Measurements from ENCODE around the gene LNP1.

Gene LNP1

DNA sequence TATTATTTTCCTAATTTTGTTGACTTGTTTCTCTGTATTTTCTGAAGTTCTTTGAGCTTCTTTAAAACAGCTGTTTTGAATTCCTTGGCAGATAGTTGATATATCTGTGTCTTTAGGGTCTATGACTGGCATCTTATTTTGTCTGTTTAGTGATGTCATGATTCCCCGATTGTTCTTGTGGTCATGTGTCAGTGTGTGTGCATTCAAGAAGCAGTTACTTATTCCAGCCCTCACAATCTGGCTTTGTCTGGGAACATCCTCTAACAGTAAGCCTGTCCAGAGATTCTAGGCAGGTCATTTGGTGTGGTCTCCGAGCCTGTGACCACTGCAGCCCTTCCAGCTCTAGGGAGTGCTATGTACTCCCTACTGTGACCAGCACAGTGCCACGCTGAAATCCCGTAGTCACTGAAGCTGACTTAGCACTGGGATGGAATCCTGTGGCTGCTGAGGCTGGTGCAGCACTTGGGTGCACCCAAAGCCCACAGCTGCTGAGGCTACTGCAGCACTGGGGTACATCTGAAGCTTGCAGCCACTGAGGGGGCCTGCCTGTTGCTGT is 6.7 kb downstream of the LNP1 start:
- Histone ChIP-seq H3K27me3 (ENCODE audit: control insufficient read depth in 5 of 5, insufficient read depth in 4 of 5, low read length in 5 of 5) (no peaks in the 10 kb centered on the region), H3K9ac (ENCODE audit: low read length in 5 of 5) (no peak overlapping the region), H3K27ac (ENCODE audit: low read depth, low read length) (no peak overlapping the region), H3K4me3 (ENCODE audit: low read depth in 1 of 5, low read length in 5 of 5) (no peak overlapping the region), H3K9me3 (ENCODE audit: control insufficient read depth in 5 of 5, low read length in 5 of 5) (peaks cover 0 to 12% (median 3%) of the 10 kb centered on the region in 5 donors), H3K36me3 (ENCODE audit: control insufficient read depth in 5 of 5, insufficient read depth in 5 of 5, low read length in 5 of 5) (peaks cover 0 to 4% (median 0%) of the 10 kb centered on the region in 5 donors), H3K4me1 (ENCODE audit: control insufficient read depth in 5 of 5, insufficient read depth in 5 of 5, low read length in 5 of 5) (peaks cover 0 to 11% (median 3%) of the 10 kb centered on the region in 5 donors)

DNA sequence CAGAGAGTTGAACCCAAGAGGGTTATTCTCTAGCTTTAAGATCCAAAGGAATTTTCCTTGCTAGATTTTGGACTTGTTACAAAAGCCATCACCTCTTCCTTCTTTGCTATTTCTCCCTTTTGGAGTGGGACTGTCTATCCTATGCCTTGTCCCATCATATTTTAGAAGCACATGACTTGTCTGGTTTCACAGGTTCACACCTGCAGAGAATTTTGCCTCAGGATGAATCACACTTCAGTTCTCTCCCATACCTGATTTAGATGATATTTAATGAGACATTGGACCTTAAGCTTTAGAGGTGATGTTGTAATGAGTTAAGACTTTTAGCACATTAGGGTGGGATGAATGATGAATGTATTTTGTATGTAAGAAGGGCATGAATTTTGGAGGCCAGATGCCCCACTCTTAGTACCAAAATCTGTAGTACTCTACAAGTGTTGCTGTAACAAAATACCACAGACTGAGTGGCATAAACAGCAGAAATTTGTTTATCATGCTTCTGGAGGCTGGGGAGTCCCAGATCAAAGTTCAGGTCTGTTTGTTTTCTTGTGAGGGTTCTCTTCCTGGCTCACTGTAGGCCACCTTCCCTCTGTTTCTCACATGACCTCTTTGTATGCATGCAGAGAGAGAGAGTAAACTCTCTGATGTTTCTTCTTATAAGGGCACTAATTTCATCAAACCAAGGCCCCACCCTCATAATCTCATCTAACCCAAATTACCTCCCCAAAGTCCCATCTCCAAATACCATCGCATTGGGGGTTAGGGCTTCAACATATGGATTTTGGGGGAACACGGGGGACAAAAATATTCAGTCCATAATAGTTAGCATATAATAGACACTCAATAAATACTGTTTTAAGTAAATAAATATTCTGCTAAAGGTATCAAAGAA is 10.0 kb downstream of the LNP1 start:
- Histone ChIP-seq H3K9ac (ENCODE audit: low read length in 5 of 5) (no peak overlapping the region), H3K36me3 (ENCODE audit: control insufficient read depth in 5 of 5, insufficient read depth in 5 of 5, low read length in 5 of 5) (peaks cover 0 to 4% (median 0%) of the 10 kb centered on the region in 5 donors), H3K27me3 (ENCODE audit: control insufficient read depth in 5 of 5, insufficient read depth in 4 of 5, low read length in 5 of 5) (no peaks in the 10 kb centered on the region), H3K9me3 (ENCODE audit: control insufficient read depth in 5 of 5, low read length in 5 of 5) (peaks cover 0 to 12% (median 3%) of the 10 kb centered on the region in 5 donors), H3K4me3 (ENCODE audit: low read depth in 1 of 5, low read length in 5 of 5) (no peak overlapping the region), H3K27ac (ENCODE audit: low read depth, low read length) (no peak overlapping the region), H3K4me1 (ENCODE audit: control insufficient read depth in 5 of 5, insufficient read depth in 5 of 5, low read length in 5 of 5) (no peaks in the 10 kb centered on the region)

DNA sequence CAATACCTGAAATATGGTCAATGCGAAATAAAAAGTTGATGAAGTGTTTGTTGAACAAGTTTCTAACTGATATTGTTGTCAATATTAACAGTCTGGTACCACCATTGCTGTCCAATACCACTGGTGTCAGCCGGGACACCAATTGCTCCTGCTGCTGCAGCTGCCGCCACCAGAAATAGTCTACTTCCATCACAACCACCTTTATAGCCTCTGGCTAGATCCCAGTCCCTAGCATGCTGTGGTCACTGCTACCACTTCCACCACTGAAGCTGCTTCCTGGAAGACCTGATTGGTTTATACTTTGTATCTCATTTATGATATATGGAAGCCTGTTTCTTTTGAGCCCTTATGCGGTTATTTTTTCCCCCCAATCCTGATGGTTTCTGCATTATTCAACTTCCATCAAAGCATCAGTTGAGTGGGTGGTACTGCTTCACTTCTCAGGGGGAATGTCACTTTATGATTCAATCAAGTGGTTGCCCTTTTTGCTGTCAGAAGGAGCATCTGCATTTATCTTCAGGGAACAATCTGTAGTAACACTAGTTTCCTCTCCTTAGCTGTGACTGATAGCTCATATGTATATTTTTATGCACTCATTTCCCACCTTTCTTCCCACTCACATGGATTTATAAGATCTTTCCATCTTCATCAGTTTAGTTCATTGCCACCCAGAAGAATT is 11.7 kb downstream of the LNP1 start:
- H3K4me3 ChIP-seq (ENCODE audit: low read depth in 1 of 5, low read length in 5 of 5): no peak overlapping the region
- no peaks in the 10 kb centered on the region for H3K27me3 ChIP-seq (ENCODE audit: control insufficient read depth in 5 of 5, insufficient read depth in 4 of 5, low read length in 5 of 5)
- no peak overlapping the region for H3K9ac ChIP-seq (ENCODE audit: low read length in 5 of 5)
- peaks cover 0 to 4% (median 0%) of the 10 kb centered on the region in 5 donors for H3K36me3 ChIP-seq (ENCODE audit: control insufficient read depth in 5 of 5, insufficient read depth in 5 of 5, low read length in 5 of 5)
- peaks cover 0 to 9% (median 2%) of the 10 kb centered on the region in 5 donors for H3K9me3 ChIP-seq (ENCODE audit: control insufficient read depth in 5 of 5, low read length in 5 of 5)
- H3K27ac ChIP-seq (ENCODE audit: low read depth, low read length): no peak overlapping the region
- no peaks in the 10 kb centered on the region for H3K4me1 ChIP-seq (ENCODE audit: control insufficient read depth in 5 of 5, insufficient read depth in 5 of 5, low read length in 5 of 5)

DNA sequence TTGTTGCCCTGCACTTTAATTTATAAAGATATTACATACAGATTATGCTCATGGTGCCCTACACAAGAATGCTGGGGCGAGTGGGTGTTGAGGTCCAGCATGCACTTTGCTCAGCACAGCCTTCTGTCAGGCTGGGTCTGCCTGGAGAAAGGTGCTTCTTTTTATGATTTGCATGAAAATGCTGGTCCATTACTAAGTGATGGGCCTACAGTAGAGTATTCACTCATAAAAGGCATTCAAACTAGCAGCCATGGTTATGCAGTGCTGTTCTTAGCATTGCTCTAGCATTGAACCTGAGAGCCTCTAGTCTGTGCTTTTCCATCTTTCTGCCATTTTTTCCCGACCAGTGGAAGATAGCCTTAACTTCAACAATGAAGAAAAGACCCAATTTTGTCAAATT is 12.3 kb downstream of the LNP1 start:
- Histone ChIP-seq H3K27ac (ENCODE audit: low read depth, low read length) (no peak overlapping the region), H3K9me3 (ENCODE audit: control insufficient read depth in 5 of 5, low read length in 5 of 5) (peaks cover 0 to 9% (median 0%) of the 10 kb centered on the region in 5 donors), H3K27me3 (ENCODE audit: control insufficient read depth in 5 of 5, insufficient read depth in 4 of 5, low read length in 5 of 5) (no peaks in the 10 kb centered on the region), H3K36me3 (ENCODE audit: control insufficient read depth in 5 of 5, insufficient read depth in 5 of 5, low read length in 5 of 5) (peaks cover 0 to 4% (median 0%) of the 10 kb centered on the region in 5 donors), H3K4me3 (ENCODE audit: low read depth in 1 of 5, low read length in 5 of 5) (no peak overlapping the region), H3K9ac (ENCODE audit: low read length in 5 of 5) (no peak overlapping the region), H3K4me1 (ENCODE audit: control insufficient read depth in 5 of 5, insufficient read depth in 5 of 5, low read length in 5 of 5) (no peaks in the 10 kb centered on the region)

DNA sequence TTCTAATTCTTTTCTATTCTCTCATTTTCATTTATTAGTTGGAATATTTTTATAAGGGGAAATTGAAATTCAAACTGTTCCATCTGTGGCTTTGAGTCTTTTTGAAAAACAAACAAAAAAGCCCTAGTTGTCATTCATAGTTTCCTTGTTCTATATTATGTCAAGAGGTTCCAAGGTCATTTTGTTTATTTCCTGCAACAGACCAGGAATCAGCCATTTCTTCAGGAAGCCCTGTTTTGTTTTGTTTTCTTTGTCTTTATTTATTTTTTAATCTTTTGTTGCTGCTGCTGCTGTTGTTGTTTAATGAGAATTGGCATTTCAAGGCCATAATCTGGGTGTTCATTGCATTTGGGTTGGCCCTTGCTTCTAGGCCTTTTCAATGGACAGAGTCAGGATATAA is 14.8 kb downstream of the LNP1 start:
- Histone ChIP-seq H3K9ac (ENCODE audit: low read length in 5 of 5) (no peak overlapping the region), H3K9me3 (ENCODE audit: control insufficient read depth in 5 of 5, low read length in 5 of 5) (peaks cover 0 to 7% (median 0%) of the 10 kb centered on the region in 5 donors), H3K36me3 (ENCODE audit: control insufficient read depth in 5 of 5, insufficient read depth in 5 of 5, low read length in 5 of 5) (peaks cover 0 to 2% (median 0%) of the 10 kb centered on the region in 5 donors), H3K27me3 (ENCODE audit: control insufficient read depth in 5 of 5, insufficient read depth in 4 of 5, low read length in 5 of 5) (no peaks in the 10 kb centered on the region), H3K27ac (ENCODE audit: low read depth, low read length) (no peak overlapping the region), H3K4me1 (ENCODE audit: control insufficient read depth in 5 of 5, insufficient read depth in 5 of 5, low read length in 5 of 5) (no peaks in the 10 kb centered on the region), H3K4me3 (ENCODE audit: low read depth in 1 of 5, low read length in 5 of 5) (no peak overlapping the region)

DNA sequence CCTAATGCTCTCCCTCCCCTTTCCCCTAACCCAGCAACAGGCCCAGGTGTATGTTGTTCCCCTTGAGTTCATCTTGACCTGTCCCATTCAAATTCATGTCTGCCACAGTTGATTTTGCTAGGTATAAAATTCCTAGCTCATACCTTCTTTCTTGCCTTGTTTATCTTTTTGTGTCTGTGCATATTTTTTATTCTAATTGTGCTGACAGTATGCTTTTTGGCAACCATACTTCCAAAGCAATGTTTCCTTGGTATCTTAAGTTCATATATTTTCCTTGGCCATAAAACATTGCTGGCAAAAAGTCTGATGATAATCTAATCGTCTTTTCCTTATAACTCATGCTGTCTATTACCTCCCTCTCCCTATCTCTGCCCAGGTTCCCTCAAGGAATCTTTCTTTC is 15.5 kb downstream of the LNP1 start:
- no peaks in the 10 kb centered on the region for H3K36me3 ChIP-seq (ENCODE audit: control insufficient read depth in 5 of 5, insufficient read depth in 5 of 5, low read length in 5 of 5)
- no peaks in the 10 kb centered on the region for H3K27me3 ChIP-seq (ENCODE audit: control insufficient read depth in 5 of 5, insufficient read depth in 4 of 5, low read length in 5 of 5)
- H3K9ac ChIP-seq (ENCODE audit: low read length in 5 of 5): no peak overlapping the region
- H3K27ac ChIP-seq (ENCODE audit: low read depth, low read length): no peak overlapping the region
- H3K9me3 ChIP-seq (ENCODE audit: control insufficient read depth in 5 of 5, low read length in 5 of 5): peaks cover 0 to 3% (median 0%) of the 10 kb centered on the region in 5 donors
- H3K4me3 ChIP-seq (ENCODE audit: low read depth in 1 of 5, low read length in 5 of 5): no peak overlapping the region
- H3K4me1 ChIP-seq (ENCODE audit: control insufficient read depth in 5 of 5, insufficient read depth in 5 of 5, low read length in 5 of 5): no peaks in the 10 kb centered on the region

DNA sequence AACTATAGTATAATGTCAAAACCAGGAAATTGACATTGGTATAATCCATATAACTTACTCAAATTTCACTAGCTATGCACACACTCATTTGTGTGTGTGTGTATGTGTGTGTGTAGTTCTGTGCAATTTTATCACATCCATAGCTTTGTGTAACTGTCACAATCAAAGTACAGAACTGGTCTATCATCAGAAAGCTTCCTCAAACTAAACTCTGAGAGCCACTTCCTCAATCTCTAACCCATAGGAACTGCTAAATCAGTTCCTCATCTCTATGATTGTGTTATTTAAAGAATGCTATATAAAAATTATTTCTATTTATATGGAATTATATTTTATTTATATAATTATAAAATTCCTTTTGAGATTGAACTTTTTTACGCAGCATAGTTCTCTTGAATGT is 18.1 kb downstream of the LNP1 start:
- Histone ChIP-seq H3K27ac (ENCODE audit: low read depth, low read length) (no peak overlapping the region), H3K4me3 (ENCODE audit: low read depth in 1 of 5, low read length in 5 of 5) (no peak overlapping the region), H3K36me3 (ENCODE audit: control insufficient read depth in 5 of 5, insufficient read depth in 5 of 5, low read length in 5 of 5) (no peaks in the 10 kb centered on the region), H3K27me3 (ENCODE audit: control insufficient read depth in 5 of 5, insufficient read depth in 4 of 5, low read length in 5 of 5) (no peaks in the 10 kb centered on the region), H3K9me3 (ENCODE audit: control insufficient read depth in 5 of 5, low read length in 5 of 5) (no peaks in the 10 kb centered on the region), H3K4me1 (ENCODE audit: control insufficient read depth in 5 of 5, insufficient read depth in 5 of 5, low read length in 5 of 5) (no peaks in the 10 kb centered on the region), H3K9ac (ENCODE audit: low read length in 5 of 5) (no peak overlapping the region)

DNA sequence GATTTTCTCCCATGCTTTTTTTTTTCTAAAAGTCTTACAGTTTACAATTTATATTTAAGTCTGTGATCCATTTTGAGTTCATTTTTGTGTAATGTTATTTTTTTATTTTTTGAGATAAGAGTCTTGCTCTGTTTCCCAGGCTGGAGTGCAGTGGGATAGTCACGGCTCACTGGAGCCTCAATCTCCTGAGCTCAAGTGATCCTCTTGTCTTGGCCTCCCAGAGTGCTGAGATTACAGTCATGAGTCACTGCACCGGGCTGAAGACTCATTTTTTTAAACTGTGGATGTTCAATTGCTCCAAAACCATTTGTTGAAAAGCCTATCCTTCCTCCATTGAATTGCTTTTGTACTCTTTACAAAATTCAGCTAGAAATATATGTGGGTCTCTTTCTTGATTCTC is 19.5 kb downstream of the LNP1 start:
- no peak overlapping the region for H3K4me3 ChIP-seq (ENCODE audit: low read depth in 1 of 5, low read length in 5 of 5)
- peaks cover 0 to 4% (median under 1%) of the 10 kb centered on the region in 5 donors for H3K4me1 ChIP-seq (ENCODE audit: control insufficient read depth in 5 of 5, insufficient read depth in 5 of 5, low read length in 5 of 5)
- no peak overlapping the region for H3K9ac ChIP-seq (ENCODE audit: low read length in 5 of 5)
- H3K27ac ChIP-seq (ENCODE audit: low read depth, low read length): no peak overlapping the region
- H3K27me3 ChIP-seq (ENCODE audit: control insufficient read depth in 5 of 5, insufficient read depth in 4 of 5, low read length in 5 of 5): no peaks in the 10 kb centered on the region
- no peaks in the 10 kb centered on the region for H3K36me3 ChIP-seq (ENCODE audit: control insufficient read depth in 5 of 5, insufficient read depth in 5 of 5, low read length in 5 of 5)
- no peaks in the 10 kb centered on the region for H3K9me3 ChIP-seq (ENCODE audit: control insufficient read depth in 5 of 5, low read length in 5 of 5)

DNA sequence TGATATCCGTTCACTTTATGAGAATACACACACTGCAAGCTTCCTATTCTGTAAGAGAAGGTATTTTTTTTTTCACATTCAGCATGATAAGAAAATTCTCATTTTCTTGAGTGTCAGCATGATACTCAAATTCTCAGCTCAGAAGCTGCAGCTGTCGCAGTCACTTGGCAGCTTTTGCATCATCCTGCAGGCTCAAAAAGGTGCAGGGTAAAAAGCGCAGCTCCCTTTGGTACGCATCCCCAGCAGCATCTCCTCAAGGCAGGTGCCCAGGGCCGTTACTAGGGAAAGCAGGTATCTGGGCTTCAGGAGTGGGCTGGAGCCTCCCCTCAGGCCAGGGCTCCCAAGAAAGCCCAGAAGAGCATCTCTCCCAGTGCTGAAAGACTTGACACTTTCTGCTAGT is 22.3 kb downstream of the LNP1 start:
- Histone ChIP-seq H3K9ac (ENCODE audit: low read length in 5 of 5) (no peak overlapping the region), H3K4me3 (ENCODE audit: low read depth in 1 of 5, low read length in 5 of 5) (no peak overlapping the region), H3K27ac (ENCODE audit: low read depth, low read length) (no peak overlapping the region), H3K27me3 (ENCODE audit: control insufficient read depth in 5 of 5, insufficient read depth in 4 of 5, low read length in 5 of 5) (no peaks in the 10 kb centered on the region), H3K36me3 (ENCODE audit: control insufficient read depth in 5 of 5, insufficient read depth in 5 of 5, low read length in 5 of 5) (no peaks in the 10 kb centered on the region), H3K4me1 (ENCODE audit: control insufficient read depth in 5 of 5, insufficient read depth in 5 of 5, low read length in 5 of 5) (peaks cover 0 to 14% (median 6%) of the 10 kb centered on the region in 5 donors), H3K9me3 (ENCODE audit: control insufficient read depth in 5 of 5, low read length in 5 of 5) (no peaks in the 10 kb centered on the region)

DNA sequence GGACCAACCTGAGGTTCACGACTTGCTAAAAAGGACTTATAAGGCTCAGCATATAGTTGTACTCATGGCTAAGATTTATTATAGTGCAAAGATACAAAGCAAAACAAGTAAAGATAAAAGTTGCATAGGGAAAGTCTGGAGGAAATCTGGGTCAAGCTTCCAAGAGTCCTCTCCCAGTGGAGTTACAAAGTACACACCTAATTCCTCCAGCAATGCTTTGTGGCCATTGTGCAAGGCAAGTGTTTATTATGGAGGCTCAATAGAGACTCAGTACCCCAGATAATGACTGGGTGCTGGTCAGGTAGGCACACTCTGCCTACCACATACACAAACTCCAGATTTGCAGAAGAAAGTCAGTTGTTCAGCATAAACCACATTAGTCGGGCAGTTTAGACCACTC is 22.9 kb downstream of the LNP1 start:
- Histone ChIP-seq H3K36me3 (ENCODE audit: control insufficient read depth in 5 of 5, insufficient read depth in 5 of 5, low read length in 5 of 5) (no peaks in the 10 kb centered on the region), H3K4me3 (ENCODE audit: low read depth in 1 of 5, low read length in 5 of 5) (no peak overlapping the region), H3K27ac (ENCODE audit: low read depth, low read length) (no peak overlapping the region)

More for the DNA sequence above, 22.9 kb downstream of the LNP1 start:
- Histone ChIP-seq H3K9ac (ENCODE audit: low read length in 5 of 5) (no peak overlapping the region), H3K4me1 (ENCODE audit: control insufficient read depth in 5 of 5, insufficient read depth in 5 of 5, low read length in 5 of 5) (peaks cover 0 to 14% (median 6%) of the 10 kb centered on the region in 5 donors), H3K27me3 (ENCODE audit: control insufficient read depth in 5 of 5, insufficient read depth in 4 of 5, low read length in 5 of 5) (no peaks in the 10 kb centered on the region), H3K9me3 (ENCODE audit: control insufficient read depth in 5 of 5, low read length in 5 of 5) (no peaks in the 10 kb centered on the region)

Measured in subcutaneous abdominal adipose tissue (tissue), 5 donors.